ENCODE measurements around the gene CPNE7.

Gene CPNE7

DNA sequence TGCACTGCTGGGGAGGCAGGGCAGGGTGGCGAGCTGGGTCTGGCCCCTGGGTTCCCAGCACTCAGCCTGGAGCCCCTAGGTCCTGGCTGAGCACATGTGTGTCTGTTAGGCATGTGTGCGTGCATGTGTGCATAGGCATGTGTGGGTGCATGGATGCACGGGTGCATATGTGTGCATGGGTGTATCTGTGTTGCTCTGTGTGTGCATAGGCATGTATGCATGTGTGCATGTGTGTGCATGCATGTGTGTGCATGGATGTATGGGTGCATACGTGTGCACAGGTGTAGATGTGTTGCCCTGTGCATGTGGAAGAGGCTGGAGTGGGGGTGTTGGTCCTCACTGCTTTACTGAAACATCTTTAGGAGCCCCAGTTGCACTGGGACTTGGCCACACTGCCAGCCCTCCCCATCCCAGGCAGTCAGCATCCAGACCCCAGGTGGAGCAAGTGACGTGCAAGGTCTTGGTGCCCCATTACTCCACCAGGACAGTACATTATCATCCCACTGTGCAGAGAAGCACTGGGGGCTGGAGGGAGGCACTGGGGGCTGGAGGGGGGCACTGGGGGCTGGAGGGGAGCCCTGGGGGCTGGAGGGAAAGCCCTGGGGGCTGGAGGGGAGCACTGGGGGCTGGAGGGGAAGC is 27.5 kb downstream of the CPNE7 start:
- no peak for DNase-seq (ENCODE audit: low read depth, low spot score)

DNA sequence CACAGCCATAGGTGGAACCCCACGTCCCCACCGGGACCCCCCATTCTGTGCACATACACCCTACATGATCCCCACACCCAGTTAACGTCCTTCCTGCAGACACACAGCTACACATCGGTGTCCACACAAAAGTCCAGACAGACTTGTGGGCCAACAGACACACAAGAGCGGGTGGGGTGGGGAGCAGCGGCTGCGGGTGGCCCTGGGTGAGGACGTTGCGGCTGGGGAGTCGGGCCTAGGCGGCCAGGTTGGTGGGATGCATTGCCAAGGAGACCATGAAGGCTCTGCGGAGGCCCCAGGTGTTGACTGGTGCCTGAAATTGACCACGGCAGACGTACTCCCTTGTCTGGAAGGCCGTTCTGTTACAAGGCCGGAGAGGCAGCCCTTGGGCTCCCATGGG is 29.2 kb downstream of the CPNE7 start:
- DNase-seq (ENCODE audit: low read depth, low spot score) = no peak

DNA sequence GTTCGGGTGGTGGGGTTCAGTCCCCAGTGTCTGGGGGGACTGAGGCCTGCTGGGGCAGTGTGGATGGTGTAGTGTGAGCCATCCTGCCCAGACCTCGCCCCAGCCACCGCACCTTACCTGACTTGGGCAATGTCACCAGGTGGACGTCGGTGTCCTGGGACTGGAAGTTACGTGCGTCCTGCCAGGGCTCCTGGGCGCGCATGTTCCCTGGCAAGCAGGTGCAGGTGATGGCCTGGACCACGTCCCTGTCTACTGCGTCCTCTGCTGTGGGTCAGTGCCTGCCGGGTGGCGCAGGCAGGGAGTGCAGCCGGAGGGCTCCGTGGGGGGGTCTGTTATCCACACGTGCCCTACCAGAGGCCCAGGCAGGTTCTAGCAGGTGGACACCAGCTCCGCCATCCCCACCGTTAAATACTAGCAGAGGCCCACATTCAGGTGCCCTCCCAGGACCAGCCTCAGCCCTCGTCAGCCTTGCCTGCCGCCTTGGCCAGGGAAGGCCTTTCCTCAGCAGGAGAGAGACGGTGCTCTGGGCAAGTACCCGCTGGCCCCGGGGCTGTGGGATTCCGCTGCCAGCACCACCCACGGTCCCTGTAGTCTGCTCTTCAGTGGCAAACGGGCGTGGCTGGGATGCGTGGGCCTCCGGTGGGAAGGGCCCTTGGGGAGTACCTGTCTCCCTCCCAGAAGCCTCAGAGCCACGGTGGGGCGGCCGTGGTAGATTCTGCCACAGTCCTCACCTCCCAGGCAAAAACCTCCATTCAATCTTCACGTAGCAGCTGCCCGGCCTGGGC is 29.8 kb downstream of the CPNE7 start:
- DNase-seq (ENCODE audit: low read depth, low spot score) = no peak

DNA sequence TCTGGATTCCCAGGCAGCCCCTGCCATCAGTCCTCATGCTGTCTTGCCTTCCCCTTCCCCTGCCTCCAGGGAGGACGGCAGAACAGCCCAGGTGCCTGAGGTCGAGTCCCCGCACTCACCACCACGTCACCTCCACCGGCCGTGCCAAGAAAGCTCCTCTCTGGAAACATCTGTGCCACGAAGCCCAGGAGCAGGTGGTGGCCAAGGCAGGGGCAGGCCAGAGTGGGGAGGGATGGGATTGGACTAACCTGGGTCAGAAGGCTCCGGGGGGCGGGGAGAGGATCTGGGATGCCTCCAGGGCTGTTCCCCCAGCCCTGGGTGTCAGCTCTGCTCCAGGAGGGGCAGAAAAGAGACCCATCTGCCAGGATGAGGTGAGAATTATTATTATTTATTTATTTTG is 30.4 kb downstream of the CPNE7 start:
- no peak for DNase-seq (ENCODE audit: low read depth, low spot score)

DNA sequence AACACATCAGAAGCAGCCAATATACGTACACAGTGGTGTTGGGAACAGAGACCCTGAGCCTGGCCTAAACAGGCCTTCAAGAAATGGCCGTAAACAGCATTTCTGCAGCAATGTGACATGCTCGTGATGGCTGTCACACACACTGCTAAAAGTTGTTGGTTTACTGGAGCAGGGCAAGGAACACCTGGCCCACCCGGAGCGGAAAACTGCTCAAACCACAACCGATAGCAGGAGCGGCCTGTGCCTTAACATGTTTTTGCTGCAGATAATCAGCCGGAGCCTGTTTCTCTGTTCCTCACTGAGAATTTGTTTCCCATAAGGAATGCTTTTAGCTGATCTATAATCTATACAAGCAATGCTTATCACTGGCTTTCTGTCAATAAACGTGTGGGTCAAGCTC is 31.9 kb downstream of the CPNE7 start:
- DNase-seq (ENCODE audit: low read depth, low spot score) = no peak

DNA sequence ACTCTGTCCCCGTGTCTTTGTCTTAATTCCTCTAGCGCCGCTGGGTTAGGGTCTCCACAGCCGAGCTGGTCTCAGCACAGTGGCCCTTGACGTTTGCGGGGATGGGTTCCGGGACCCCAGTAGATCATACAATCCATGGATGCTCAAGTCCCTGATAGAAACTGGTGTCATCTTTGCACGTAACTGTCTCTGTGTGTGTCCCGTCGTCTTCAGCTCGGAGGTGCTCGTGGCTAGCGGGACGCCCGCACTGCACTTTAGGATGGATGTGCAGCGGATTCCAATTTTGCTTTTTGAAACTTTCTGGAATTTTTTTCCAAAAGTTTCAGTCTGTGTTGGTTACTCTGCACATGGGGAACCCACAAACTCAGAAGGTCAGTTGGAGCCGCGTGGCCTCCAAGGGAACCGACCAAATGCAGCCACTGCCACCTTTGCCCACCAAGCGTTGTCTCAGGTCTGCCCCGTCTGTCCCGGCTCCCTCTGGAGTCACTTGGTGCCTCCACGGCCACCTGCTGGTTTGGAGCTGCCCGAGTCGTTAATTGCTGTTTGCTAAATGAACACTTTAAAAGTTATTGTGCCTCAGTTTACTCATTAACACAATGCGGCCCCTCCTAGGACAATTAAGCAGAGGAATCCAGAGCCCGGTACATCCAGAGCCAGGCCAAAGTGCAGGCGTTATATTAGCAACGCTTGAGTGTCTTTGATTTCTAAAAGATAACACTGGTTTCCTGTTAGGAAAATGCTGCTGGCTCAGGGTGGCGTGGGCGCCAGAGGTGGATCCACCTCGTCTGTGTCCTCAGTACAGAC is 32.6 kb downstream of the CPNE7 start:
- no peak for DNase-seq (ENCODE audit: low read depth, low spot score)

DNA sequence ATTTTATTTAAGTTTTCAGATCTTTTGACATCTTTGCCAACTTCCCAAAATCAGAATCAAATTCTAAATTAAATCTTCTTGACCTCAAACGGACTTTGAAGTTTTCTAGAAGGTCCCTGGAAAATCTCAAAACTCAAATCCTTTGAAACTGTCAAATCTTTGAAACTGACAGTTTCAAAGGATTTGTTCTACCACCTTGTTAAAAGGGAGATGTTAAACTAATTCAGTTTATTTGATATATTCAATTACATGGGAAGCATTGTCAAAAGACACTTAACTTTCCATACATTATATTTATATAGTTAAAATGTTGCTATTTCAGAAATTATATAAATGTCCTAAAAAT is 34.5 kb downstream of the CPNE7 start:
- no peak for DNase-seq (ENCODE audit: low read depth, low spot score)

DNA sequence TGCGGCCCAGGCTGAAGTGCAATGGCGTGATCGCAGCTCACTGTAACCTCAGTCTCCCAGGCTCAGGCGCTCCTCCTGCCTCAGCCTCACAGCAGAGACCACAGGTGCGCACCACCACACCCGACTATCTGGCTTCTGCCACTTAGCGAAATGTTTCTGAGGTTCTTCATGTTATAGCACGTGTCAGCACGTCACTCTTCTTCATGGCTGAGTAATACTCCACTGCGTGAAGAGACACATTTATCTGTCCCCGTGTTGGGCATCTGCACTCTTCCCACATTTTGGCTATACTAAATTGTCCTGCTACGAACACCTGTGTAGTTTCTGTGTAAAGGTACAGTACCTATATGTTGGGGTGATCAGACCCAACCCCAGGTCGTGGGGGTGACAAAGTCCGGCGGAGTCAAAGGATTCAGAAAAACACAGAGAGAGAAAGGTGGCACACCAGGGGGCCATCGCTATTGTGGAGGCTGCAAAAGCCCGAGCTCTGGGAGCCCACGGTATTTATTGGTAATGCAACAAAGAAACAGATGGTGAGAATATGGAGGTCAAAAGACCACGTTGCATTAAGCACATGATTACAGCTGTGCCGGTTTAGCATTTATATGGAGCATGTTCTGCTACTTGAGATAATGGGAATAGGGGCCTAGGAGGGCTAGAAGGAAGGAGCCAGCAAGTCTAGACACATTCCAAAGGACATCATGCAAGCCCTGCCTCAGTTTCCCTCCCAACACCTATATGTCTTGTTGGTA is 37.0 kb downstream of the CPNE7 start:
- no peak for DNase-seq (ENCODE audit: low read depth, low spot score)

DNA sequence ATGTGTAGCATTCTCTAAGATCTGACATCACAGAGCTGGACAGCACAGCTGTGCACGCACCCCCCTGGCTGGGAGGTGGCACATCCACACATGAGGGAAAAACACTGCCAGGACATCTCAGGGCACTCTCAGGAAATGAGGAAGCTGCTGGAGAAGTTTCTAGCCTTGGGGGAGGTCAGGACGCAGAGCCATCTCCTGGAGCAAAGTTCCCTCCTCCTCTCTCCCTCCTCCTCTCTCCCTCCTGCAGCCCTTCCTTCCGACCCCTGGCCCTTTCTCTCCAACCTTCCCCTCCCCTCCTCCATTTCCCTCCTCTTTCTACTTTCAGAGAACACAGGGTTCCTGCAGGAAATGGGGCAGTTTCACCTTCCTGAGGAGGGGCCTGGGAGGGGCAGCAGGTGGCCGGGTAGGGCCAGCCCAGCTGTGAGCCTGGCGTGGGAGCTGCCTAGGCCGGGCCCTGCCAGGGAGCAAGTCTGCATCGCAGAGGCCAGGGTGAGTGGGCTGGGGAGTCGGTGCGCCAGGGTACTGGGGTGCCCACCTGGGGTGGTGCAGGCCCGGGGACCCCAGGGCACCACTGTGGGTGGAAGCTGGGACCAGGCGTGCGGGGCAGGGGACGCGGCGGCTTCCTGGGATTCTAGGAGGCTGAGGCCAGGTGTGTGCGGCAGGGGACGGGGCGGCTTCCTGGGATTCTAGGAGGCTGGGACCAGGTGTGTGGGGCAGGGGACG is 37.8 kb downstream of the CPNE7 start, which contains the start of gene DPEP1:
Gene DPEP1, plus strand, starts transcription at position 412 of the 723 bp plus-strand sequence. CDS start 16,769 bp downstream, outside the sequence.
- no peak for DNase-seq (ENCODE audit: low read depth, low spot score)

DNA sequence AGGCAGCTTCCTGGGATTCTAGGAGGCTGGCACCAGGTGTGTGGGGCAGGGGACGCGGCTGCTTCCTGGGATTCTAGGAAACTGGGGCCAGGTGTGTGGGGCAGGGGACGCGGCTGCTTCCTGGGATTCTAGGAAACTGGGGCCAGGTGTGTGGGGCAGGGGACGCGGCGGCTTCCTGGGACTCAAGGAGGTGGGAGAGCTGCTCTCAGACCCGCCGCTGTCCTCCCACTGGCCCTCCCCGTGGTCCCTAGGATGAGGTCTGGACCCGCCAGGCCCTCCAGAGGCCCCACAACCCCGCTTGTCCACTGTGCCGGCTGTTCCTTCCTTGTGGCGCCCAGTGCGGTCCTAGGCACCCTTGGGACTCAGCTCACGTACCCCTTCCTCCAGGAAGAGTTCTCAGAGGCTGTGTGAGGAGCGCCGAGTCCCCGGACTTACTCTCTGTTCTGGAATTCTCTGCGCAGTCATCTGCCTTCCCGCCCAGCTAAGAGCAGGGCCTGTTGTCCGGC is 38.4 kb downstream of the CPNE7 start:
- no peak for DNase-seq (ENCODE audit: low read depth, low spot score)

DNA sequence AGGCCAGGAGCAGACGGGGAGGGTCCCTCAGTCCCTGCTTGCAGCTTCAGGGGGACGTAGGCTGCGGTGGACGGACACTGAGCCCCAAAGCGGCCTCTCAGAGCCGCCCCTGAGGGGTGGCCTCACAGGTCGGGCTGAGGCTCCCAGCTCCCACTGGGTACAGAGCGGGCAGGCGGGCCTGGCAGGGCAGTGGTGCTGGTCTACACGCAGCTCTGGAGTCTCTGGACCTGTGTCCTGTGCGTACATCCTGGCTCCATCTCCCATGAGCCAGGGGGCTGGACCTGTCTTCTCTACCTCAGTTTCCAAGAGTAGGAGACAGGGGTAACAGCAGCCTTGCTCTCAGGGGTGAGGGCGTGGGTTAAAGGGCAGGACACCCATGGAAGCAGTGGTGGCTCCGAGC is 39.6 kb downstream of the CPNE7 start:
- no peak for DNase-seq (ENCODE audit: low read depth, low spot score)

DNA sequence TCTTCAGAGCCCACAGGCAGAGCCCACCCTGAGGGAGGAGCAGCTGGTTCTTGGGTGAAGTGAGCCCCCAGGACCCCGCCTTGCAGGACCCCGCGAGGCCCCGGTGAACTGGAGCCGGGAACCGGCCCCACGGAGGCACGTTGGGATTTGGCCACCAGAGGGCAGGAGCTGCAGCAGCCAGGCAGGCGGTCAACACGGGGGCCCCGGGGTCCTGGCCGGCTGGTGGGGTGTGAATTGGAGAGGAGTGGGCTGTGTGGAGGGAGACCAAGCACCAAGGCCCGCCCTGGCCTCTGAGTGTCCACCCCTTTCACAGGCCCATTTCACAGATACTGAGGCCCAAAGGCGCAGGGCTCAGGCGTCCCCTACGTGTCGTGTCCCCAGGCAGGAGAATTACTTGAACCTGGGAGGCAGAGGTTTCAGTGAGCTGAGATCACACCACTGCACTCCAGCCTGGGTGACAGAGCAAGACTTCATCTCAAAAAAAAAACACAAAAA is 40.1 kb downstream of the CPNE7 start:
- no peak for DNase-seq (ENCODE audit: low read depth, low spot score)

DNA sequence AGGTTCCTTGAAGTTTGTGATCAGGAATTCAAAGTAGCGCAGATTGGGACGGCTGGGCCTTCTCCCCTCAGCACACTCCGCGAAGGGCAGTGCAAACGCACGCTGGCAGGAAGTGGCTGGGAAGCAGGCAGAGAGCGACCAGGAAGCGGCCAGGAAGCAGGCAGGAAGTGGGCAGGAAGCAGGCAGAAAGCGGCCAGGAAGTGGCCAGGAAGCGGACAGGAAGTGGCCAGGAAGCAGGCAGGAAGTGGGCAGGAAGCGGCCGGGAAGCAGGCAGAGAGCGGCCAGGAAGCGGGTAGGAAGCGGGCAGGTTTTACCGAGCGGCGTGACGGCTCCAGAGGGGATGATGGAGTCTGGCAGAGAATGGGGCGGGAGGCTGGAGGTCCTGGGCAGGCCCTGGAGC is 41.1 kb downstream of the CPNE7 start:
- DNase-seq (ENCODE audit: low read depth, low spot score) = no peak

DNA sequence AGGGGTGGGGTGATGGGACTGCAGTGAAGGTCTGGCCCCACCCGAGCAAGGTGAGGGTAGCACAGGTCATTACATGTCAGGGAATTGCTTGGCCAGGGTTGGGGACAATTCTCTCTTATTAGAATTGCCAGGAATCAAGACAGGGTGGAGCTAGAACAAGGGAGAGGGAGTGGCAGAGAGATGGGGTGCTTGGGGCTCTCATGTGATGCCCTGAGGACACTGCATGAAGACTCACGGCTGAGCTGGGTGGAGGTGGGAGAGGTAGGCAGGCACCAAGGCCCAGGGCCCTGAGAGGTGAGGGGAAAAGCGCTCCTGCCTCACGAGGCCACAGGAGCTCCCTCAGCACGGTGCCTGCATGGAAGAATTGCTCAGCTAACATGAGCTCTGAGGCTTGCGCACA is 41.5 kb downstream of the CPNE7 start:
- no peak for DNase-seq (ENCODE audit: low read depth, low spot score)

DNA sequence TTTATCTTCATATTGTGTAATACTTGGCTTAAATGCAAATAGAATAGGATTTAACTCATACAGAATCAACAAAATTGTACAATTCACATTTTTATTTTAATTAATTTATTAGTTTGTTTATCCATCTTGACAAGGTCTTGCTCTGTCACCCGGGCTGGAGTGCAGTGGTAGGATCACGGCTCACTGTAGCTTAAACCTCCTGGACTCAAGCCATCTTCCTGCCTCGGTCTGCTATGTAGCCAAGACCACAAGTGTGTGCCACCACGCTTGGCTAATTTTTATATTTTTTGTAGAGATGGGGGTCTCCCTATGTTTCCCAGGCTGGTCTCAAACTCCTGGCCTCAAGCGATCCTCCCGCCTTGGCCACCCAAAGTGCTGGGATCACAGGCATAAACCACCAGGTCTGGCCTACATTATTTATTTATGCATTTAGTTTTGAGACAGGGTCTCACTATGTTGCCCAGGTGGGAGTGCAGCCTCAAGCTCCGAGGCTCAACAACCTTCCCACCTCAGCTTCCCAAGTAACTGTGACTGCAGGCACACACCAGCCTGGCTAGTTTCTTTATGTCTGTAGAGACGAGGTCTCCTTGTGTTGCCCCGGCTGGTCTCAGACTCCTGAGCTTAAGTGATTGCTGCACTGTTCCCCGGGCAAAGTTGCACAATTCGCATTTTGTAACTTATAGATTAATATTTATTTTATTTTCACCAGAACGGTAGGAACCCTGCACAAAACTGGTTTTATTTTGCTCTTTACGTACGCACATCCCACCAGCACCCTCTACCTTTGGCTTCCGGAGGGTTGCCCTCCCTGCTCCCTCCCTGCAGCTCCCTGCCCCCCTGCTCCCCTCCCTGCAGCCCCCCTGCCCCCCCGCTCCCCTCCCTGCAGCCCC is 42.8 kb downstream of the CPNE7 start:
- no peak for DNase-seq (ENCODE audit: low read depth, low spot score)

DNA sequence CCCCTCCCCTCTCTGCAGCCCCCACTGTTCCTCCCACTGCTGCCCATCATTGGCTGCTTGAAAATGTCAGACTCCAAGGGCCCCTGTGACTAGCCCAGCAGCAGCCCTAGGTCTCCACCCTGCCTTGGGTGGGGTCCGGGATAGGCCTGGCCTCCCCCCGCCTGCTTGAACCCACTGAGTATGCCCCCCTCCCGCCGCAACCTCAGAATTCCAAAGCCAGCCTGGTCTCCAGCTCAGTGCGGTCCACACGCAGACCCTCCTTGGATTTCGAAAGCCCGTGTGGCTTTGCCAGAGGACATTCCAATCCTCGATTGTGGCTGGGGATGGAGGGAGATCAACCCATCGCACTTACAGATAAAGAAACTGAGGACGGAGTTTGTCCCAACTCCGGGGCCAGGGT is 44.3 kb downstream of the CPNE7 start:
- no peak for DNase-seq (ENCODE audit: low read depth, low spot score)

DNA sequence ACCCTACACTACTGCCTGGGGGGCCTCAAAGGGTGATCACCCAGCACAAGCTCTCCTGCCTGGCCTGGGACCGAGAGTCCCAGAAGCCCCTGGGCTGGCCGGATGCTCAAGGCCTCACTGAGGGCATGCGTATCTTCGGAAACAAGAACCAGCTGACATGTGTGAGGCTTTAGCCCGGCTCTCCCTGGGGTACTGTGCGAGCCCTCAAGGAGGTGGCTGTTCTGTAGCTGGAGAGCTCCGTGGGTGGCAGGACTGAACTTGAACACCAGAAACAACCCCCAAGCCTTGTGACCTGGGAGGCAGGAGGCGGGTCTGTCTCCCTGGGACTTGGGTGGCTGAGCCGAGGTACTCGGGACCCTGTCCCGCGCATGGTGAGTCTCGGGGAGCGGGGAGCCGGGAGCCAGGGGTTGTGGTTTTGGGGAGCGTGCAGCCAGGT is 44.9 kb downstream of the CPNE7 start:
- DNase-seq (ENCODE audit: low read depth, low spot score) = no peak

DNA sequence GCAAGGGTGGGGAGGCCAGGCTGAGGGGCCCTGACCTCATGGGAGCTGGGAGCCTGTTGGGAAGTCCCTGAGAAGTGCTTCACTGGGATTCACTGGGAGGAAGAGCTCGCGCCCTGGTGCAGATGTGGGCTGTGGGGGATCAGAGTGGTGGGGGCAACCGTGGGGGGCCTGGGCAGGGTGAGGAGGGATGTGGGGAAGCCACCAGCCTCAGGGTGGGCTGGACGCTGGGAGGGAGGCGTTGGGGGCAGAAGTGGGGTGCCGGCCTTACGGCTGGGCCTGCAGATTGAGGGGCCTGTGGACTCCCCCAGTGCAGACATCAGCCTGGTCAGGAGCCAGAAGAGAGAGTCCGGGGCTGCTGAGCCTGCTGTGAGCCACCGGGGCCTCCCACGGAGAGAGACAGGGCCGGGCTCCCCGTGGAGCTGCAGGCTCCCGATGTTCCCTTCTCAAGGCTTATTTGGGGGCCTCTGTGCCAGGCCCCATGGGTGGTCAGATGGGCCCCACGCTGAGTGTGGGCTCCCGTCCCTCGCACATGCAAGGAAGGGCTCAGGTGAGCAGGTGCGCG is 45.7 kb downstream of the CPNE7 start:
- DNase-seq (ENCODE audit: low read depth, low spot score) = no peak

DNA sequence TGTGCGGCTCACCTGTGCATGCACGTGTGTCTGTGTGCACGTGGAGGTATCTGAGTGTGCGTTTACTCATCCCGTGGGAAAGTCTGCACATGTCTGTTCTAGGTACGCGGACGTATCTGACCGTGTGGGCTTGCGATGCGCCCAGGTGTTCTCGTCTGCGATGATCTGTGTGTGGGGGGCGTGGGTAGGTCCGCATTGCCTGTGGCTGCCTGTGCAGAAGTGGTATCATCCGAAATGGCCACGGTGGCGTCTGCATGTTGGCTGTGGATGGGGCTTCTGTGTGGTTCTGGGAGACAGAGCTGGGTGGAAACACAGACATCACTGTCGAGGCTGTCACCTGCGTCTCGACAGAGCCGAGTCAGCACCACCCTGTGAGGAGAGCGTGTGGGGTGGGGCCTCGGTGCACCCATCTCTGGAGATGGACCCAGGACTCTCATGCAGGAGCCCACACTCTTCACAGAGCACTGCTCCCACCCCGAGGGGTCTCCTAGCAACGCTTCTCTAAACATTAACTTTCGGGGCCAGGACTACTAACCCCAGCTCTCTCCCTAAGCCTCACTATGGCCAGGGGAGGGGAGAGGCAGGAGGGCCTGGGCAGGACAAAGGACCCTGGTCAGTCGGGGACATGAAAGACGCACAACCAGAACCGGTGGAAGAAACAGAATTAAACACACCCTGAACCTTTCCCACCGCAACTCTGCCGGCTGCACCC is 46.3 kb downstream of the CPNE7 start:
- DNase-seq (ENCODE audit: low read depth, low spot score) = no peak
